Urothelium cell line (cell line): ENCODE results near the gene SMARCD1.

ENCODE experiments used
- DNase-seq: peaks from one replicate; pipeline ENCODE4 v3.0.0; 2011; ENCODE audit warnings: low spot score, mixed read lengths
- FAIRE-seq: peaks from 2 replicates; lab custom pipeline; 2011; peaks lifted over from hg19 to GRCh38; lab: Jason Lieb, UNC

SMARCD1 gene

DNA sequence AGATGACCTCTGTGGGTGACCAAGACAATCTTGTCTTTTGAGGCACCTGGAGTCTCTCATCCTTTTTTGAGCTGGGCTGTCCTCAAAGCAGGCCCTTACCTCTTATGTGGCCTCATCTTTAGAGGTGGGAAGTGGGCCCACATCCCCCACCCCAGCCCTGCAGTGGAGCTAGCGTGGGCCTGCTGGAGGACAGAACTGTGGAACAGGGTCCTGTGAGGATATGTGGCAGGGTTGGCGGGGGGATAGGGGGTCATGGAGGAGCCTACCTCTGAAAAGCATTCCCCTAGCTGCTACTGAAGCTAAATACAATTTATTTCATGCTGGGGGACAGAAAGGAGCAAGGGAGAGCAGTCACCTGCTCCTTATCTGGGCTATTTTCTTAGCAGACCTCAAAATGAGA, 18.2 kb downstream of the SMARCD1 start:
- no peak for FAIRE-seq
- no peak for DNase-seq

GRCh38 chr12:50103767-50104321, 18.7 kb downstream of the SMARCD1 start, which contains the start of gene GPD1:
Gene GPD1 (plus strand): TSS chr12:50104008. CDS start chr12:50104051, 43 bp downstream.
- FAIRE-seq: no peak
- peak; percentile 41 for DNase-seq

- FAIRE-seq (no peak), DNase-seq (no peak)
Observed at GRCh38 chr12:50104417-50105366, 19.6 kb downstream of the SMARCD1 start.

GRCh38 chr12:50105913-50106450, 20.8 kb downstream of the SMARCD1 start:
- no peak for DNase-seq
- no peak for FAIRE-seq

- FAIRE-seq (no peak), DNase-seq (no peak)
Observed at GRCh38 chr12:50106907-50107306, 21.8 kb downstream of the SMARCD1 start.

DNA sequence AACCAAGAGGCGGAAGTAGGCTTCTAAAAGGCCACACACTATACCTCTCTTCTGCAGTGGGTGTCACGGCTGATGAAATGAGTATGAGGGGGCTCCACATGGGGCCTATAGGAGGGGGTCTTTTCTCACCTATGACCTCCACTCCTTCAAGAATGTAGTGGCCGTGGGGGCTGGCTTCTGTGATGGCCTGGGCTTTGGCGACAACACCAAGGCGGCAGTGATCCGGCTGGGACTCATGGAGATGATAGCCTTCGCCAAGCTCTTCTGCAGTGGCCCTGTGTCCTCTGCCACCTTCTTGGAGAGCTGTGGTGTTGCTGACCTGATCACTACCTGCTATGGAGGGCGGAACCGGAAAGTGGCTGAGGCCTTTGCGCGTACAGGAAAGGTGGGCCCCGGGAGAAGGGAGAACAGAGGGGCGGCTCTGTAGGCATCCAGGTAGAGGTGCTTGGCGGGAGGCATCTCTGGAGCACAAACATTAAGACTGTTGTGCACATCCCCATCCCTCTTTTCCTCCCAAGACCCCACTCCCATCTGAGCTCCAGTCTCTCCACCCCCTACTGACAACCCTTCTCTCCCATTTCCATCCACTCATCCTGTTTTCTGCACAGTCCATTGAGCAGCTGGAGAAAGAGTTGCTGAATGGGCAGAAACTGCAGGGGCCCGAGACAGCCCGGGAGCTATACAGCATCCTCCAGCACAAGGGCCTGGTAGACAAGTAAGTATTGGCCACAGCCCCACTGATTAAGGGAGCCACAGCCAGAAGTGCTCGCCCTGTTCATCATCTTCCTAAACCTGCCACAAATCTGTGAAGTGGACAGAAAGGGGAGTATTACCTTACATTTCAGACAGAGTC, 22.5 kb downstream of the SMARCD1 start:
- no peak for DNase-seq
- FAIRE-seq: no peak

DNA sequence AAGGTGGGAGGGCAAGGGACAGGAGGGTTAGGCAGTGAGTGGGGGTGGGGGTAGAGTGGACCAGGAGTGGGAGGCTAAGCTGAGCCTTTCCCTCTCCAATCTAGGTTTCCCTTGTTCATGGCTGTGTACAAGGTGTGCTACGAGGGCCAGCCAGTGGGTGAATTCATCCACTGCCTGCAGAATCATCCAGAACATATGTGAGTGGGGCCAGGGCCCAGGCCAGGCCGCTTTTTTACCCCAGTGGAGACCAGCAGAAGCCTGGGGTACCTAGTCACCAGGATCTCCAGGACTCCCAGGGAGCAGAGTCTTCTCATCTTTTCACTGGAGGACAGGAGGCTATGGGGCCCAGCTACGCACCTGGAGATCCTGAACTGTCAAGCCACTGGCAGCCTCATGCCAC, 24.2 kb downstream of the SMARCD1 start:
- no peak for DNase-seq
- FAIRE-seq: no peak

GRCh38 chr12:50110127-50110761, 25.1 kb downstream of the SMARCD1 start:
- FAIRE-seq: no peak
- DNase-seq: no peak

GRCh38 chr12:50110762-50111351, 25.7 kb downstream of the SMARCD1 start:
- DNase-seq: peak; percentile 46
- no peak for FAIRE-seq

GRCh38 chr12:50111395-50111692, 26.2 kb downstream of the SMARCD1 start:
- no peak for DNase-seq

DNA sequence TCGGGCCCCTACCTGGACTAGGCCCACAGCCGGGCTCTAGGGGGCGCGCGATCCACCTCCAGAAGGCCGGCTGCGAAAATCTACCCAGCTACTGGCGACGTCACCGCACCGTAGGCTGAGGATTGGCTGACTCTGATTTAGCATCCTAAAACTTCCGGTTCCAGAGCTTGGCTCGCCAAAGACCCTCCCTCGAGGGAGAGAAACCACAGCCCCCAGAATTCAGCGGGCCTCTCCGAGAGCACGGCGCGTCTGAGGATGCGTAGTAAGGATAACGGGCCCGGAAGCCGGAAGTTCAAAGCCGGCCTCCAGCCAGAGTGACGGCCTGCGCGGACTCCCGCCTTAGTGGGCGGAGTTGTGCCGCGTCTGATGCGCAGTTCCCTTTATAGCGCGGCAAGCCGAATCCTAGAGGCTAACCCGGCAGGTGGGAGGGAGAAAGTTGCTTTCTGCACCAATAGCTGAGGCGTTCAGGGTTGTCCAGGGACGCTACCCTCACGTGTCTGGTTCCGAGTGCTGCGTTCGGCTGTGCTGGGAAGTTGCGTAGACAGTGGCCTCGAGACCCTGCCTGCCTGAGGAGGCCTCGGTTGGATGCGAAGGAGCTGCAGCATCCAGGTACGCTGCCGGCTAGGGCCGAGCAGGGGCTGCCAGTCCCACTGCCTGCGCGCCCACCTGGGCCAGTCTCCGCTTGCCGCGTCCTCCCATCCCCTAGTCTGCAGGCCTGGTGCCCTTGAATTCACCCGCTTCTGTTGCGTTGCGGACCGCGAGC, 26.7 kb downstream of the SMARCD1 start, which contains the start of gene COX14:
Gene COX14 (plus strand): TSS at position 544 of the 763 bp plus-strand sequence. CDS start 7,808 bp downstream, outside the sequence.
- FAIRE-seq: peak; percentile 35
- peak; percentile 98 for DNase-seq

More at GRCh38 chr12:50111395-50111692, 26.2 kb downstream of the SMARCD1 start:
- no peak for FAIRE-seq

GRCh38 chr12:50112456-50113218, 27.5 kb downstream of the SMARCD1 start:
- DNase-seq: peak; percentile 38
- FAIRE-seq: no peak

GRCh38 chr12:50117057-50117622, 32.0 kb downstream of the SMARCD1 start:
- DNase-seq: no peak
- no peak for FAIRE-seq

DNA sequence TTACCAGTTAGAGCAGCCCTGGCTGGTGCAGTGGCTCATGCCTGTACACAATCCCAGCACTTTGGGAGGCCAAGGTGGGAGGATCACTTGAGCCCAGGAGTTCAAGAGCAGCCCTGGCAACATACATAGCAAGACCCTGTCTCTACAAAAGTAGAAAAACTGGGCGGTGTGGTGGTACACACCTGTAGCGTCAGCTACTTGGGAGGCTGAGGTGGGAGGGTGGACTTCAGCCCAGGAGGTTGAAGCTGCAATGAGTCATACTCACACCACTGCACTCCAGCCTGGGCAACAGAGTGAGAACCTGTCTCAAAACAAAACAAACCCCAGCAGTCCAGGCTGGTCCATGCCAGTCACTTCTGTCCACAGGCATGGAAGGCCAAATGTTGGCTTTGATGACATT, 34.2 kb downstream of the SMARCD1 start:
- FAIRE-seq: no peak
- DNase-seq: no peak

GRCh38 chr12:50120521-50120920, 35.4 kb downstream of the SMARCD1 start:
- FAIRE-seq (no peak), DNase-seq (no peak)

GRCh38 chr12:50120953-50121352, 35.8 kb downstream of the SMARCD1 start:
- no peak for FAIRE-seq
- DNase-seq: no peak

GRCh38 chr12:50121641-50122040, 36.5 kb downstream of the SMARCD1 start:
- no peak for DNase-seq

DNA sequence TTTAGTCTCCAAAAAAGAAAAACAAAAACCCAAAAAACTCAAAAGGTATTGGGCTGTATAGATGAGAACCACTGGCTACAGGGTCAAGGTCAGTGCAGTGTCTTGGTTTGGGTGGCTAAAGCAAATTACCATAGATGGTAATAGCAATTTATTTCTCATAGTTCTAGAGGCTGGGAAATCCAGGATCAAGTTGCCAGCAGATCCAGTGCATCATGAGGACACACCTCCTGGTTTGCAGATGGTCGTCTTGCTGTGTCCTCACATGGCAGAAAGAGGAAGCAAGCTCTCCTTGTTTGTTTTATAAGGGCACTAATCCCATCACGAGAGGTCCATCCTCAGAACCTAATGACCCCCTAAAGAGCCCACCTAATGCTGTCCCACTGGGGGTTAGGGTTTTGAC, 38.1 kb downstream of the SMARCD1 start:
- no peak for FAIRE-seq
- DNase-seq: no peak

More at GRCh38 chr12:50121641-50122040, 36.5 kb downstream of the SMARCD1 start:
- FAIRE-seq: no peak
